Astrocyte (in vitro differentiated cells and primary cell): ENCODE data around the gene TARM1. TPM values are rescaled to one million over a fixed set of nuclear protein-coding genes. Genes with fewer than 3 reads are reported as not detected.

Experiments used
- DNase-seq: peaks from one replicate; pipeline ENCODE4 v3.0.0-alpha.2; 2010; ENCODE audit warnings: low read depth
- FAIRE-seq: peaks from 2 replicates; lab custom pipeline; 2011; peaks lifted over from hg19 to GRCh38; lab: Jason Lieb, UNC
- H2AFZ ChIP-seq: 2 replicates; pipeline ENCODE4 v1.6.0; 2012; ENCODE audit warnings: low read depth, low read length, inconsistent platforms
- H3K27ac ChIP-seq: 2 replicates; pipeline ENCODE4 v1.5.1; 2011; ENCODE audit warnings: low read depth, low read length, inconsistent platforms
- H3K27me3 ChIP-seq: 2 replicates; pipeline ENCODE4 v1.6.0; 2011; ENCODE audit warnings: low read length, inconsistent platforms; ENCODE audit not compliant: insufficient read depth
- H3K36me3 ChIP-seq: 2 replicates; pipeline ENCODE4 v1.5.1; 2011; ENCODE audit warnings: low read length, inconsistent platforms; ENCODE audit not compliant: insufficient read depth
- H3K4me1 ChIP-seq: 2 replicates; pipeline ENCODE4 v1.5.1; 2011; ENCODE audit warnings: low read length, inconsistent platforms; ENCODE audit not compliant: insufficient read depth
- H3K4me2 ChIP-seq: 2 replicates; pipeline ENCODE4 v1.6.0; 2012; ENCODE audit warnings: low read length, inconsistent platforms
- H3K4me3 ChIP-seq: 2 replicates; pipeline ENCODE4 v1.5.1; 2011; ENCODE audit warnings: low read depth, mild to moderate bottlenecking, low read length, inconsistent platforms; ENCODE audit not compliant: insufficient read depth
- H3K79me2 ChIP-seq: 2 replicates; pipeline ENCODE4 v1.6.0; 2012; ENCODE audit warnings: mild to moderate bottlenecking, low read length, inconsistent platforms; ENCODE audit not compliant: insufficient read depth
- H3K9ac ChIP-seq: 2 replicates; pipeline ENCODE4 v1.6.0; 2012; ENCODE audit warnings: mild to moderate bottlenecking, low read length, inconsistent platforms
- H3K9me3 ChIP-seq: 2 replicates; pipeline ENCODE4 v1.5.1; 2012; ENCODE audit warnings: low read depth, mild to moderate bottlenecking, low read length, inconsistent platforms; ENCODE audit not compliant: insufficient read depth
- H4K20me1 ChIP-seq: 2 replicates; pipeline ENCODE4 v1.6.0; 2012; ENCODE audit warnings: low read length, inconsistent platforms; ENCODE audit not compliant: insufficient read depth
- H3K27ac Mint-ChIP-seq: one replicate; pipeline ENCODE4 v1.8.0; 2021; ENCODE audit warnings: mild to moderate bottlenecking, mixed read lengths; ENCODE audit not compliant: unreplicated experiment
- H3K27me3 Mint-ChIP-seq: one replicate; pipeline ENCODE4 v1.8.0; 2021; ENCODE audit warnings: low read depth, mixed read lengths; ENCODE audit not compliant: unreplicated experiment
- H3K36me3 Mint-ChIP-seq: one replicate; pipeline ENCODE4 v1.8.0; 2021; ENCODE audit warnings: low read depth, mixed read lengths; ENCODE audit not compliant: unreplicated experiment
- H3K4me1 Mint-ChIP-seq: one replicate; pipeline ENCODE4 v1.8.0; 2021; ENCODE audit warnings: low read depth, mixed read lengths; ENCODE audit not compliant: unreplicated experiment
- H3K4me3 Mint-ChIP-seq: one replicate; pipeline ENCODE4 v1.8.0; 2021; ENCODE audit warnings: mild to moderate bottlenecking, moderate library complexity, mixed read lengths; ENCODE audit not compliant: unreplicated experiment
- H3K9me3 Mint-ChIP-seq: one replicate; pipeline ENCODE4 v1.8.0; 2021; ENCODE audit warnings: mild to moderate bottlenecking, mixed read lengths; ENCODE audit not compliant: unreplicated experiment
- CTCF ChIP-seq: IDR thresholded peaks from 2 replicates; pipeline ENCODE4 v1.5.1; 2011; ENCODE audit warnings: low read depth, mild to moderate bottlenecking, inconsistent platforms, low read length, moderate library complexity; ENCODE audit not compliant: insufficient read depth
- EZH2 ChIP-seq: IDR thresholded peaks from 2 replicates; pipeline ENCODE4 v1.6.1; 2012; ENCODE audit warnings: mild to moderate bottlenecking, low read length, inconsistent platforms; ENCODE audit not compliant: insufficient read depth
- total RNA-seq: library from RNA; stranded (reverse); gene quantifications from 2 replicates; pipeline ENCODE4 v1.2.1, GENCODE V29; 2021

The TARM1 gene
- total RNA-seq, 1 donor from 2014 or later = not detected

GRCh38 chr19:54024660-54025059, 56.5 kb downstream of the TARM1 start:
- Mint-ChIP-seq H3K4me3 (no peak overlapping the region), H3K27ac (no peak overlapping the region), H3K9me3 (peaks cover 4% of the 10 kb centered on the region), H3K36me3 (no peaks in the 10 kb centered on the region), H3K27me3 (peaks cover 16% of the 10 kb centered on the region), H3K4me1 (peaks cover 10% of the 10 kb centered on the region)
- Histone ChIP-seq H3K4me1 (peaks cover 6% of the 10 kb centered on the region), H3K27ac (no peak overlapping the region), H3K79me2 (no peaks in the 10 kb centered on the region), H3K4me3 (no peak overlapping the region), H3K9ac (no peak overlapping the region), H4K20me1 (no peaks in the 10 kb centered on the region), H3K27me3 (no peaks in the 10 kb centered on the region), H3K36me3 (no peaks in the 10 kb centered on the region), H2AFZ (no peak overlapping the region), H3K9me3 (no peaks in the 10 kb centered on the region), H3K4me2 (no peak overlapping the region)
- no peak for TF ChIP-seq EZH2
- no peak for TF ChIP-seq CTCF
- DNase-seq = no peak
- no peak for FAIRE-seq

GRCh38 chr19:54023191-54023590, 58.0 kb downstream of the TARM1 start:
- Histone ChIP-seq H2AFZ (no peak overlapping the region), H3K9ac (no peak overlapping the region), H3K4me3 (no peak overlapping the region), H3K27me3 (no peaks in the 10 kb centered on the region), H3K79me2 (no peaks in the 10 kb centered on the region), H3K9me3 (no peaks in the 10 kb centered on the region), H3K27ac (no peak overlapping the region), H3K4me1 (peaks cover 9% of the 10 kb centered on the region), H3K36me3 (no peaks in the 10 kb centered on the region), H4K20me1 (no peaks in the 10 kb centered on the region), H3K4me2 (no peak overlapping the region)
- TF ChIP-seq CTCF = no peak
- no peak overlapping the region for H3K27ac Mint-ChIP-seq
- no peak overlapping the region for H3K4me3 Mint-ChIP-seq
- DNase-seq = no peak
- H3K27me3 Mint-ChIP-seq = peaks cover 13% of the 10 kb centered on the region
- FAIRE-seq = no peak
- H3K4me1 Mint-ChIP-seq = peaks cover 10% of the 10 kb centered on the region
- peaks cover 4% of the 10 kb centered on the region for H3K9me3 Mint-ChIP-seq
- no peaks in the 10 kb centered on the region for H3K36me3 Mint-ChIP-seq

GRCh38 chr19:54021932-54022331, 59.2 kb downstream of the TARM1 start:
- no peak overlapping the region for H2AFZ ChIP-seq
- H3K4me2 ChIP-seq = no peak overlapping the region
- peaks cover 9% of the 10 kb centered on the region for H3K4me1 ChIP-seq
- H3K9me3 ChIP-seq = no peaks in the 10 kb centered on the region
- DNase-seq (no peak), FAIRE-seq (no peak)
- Mint-ChIP-seq H3K36me3 (no peaks in the 10 kb centered on the region), H3K27ac (no peak overlapping the region), H3K9me3 (peaks cover 7% of the 10 kb centered on the region), H3K4me1 (peaks cover 10% of the 10 kb centered on the region), H3K4me3 (no peak overlapping the region), H3K27me3 (peaks cover 10% of the 10 kb centered on the region)
- H3K79me2 ChIP-seq = no peaks in the 10 kb centered on the region
- H3K27ac ChIP-seq = no peak overlapping the region
- H3K36me3 ChIP-seq = no peaks in the 10 kb centered on the region
- H3K4me3 ChIP-seq = no peak overlapping the region
- no peaks in the 10 kb centered on the region for H4K20me1 ChIP-seq
- no peak overlapping the region for H3K9ac ChIP-seq
- H3K27me3 ChIP-seq = no peaks in the 10 kb centered on the region
- TF ChIP-seq EZH2 (no peak), CTCF (no peak)
